ENCODE measurements around the gene UGT2B10.

Gene UGT2B10

GRCh38 chr4:68871809-68872642 lies 56.2 kb downstream of the UGT2B10 start:
- DNase-seq (ENCODE audit: low read depth), result no peak

- no peak for DNase-seq (ENCODE audit: low read depth)
These were observed 57.1 kb downstream of the UGT2B10 start for GRCh38 chr4:68872643-68873502.

GRCh38 chr4:68874507-68874906 lies 58.7 kb downstream of the UGT2B10 start:
- no peak for DNase-seq (ENCODE audit: low read depth)

- no peak for DNase-seq (ENCODE audit: low read depth)
These were observed 61.8 kb downstream of the UGT2B10 start for GRCh38 chr4:68877555-68877954.

GRCh38 chr4:68878048-68878447 lies 62.3 kb downstream of the UGT2B10 start:
- no peak for DNase-seq (ENCODE audit: low read depth)
